Measurements from ENCODE around the gene HUS1. TPM values are rescaled to one million over a fixed set of nuclear protein-coding genes. Genes with fewer than 3 reads are reported as not detected.
"Not testable (repeated sequence)": the region's sequence is repeated elsewhere in the genome, so short reads cannot be mapped to it uniquely, and the experiment has no call there.

Gene HUS1
- total and polyA plus RNA-seq, 4 donors, result 11.9 to 32.9 (median 22.9) TPM

DNA sequence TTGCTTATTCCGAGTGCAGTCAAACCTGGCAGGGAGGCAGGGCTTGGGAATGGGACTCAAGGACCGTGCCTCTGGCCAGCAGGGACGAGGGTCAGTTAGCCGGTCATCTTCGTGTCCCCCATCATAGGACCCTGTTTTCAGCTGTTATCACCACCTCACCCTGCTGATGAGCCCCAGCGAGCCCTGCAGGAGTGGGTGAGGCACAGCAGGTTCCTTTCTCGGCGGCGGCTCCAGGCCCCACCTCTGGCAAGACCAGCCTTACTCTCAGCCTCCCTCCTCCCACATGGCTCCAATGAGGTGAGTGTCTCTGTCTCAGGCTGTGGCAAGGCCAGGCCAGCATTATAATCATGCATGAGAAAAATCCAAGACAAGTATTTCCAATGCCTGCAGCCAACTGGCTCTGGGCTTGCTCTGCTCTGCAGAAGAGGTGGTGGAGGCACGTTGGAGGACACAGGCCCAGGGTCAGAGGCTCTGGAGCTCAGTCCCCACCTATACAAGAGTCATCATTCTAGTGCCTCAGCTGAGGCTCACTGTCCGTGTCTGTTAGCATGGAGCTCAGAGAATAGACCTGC is 46.9 kb downstream of the HUS1 start:
- no peak overlapping the region for H3K27ac ChIP-seq (ENCODE audit: low read depth in 1 of 2, low read length in 2 of 2)
- intact Hi-C loops (cut with DNase I), result no loop called here

DNA sequence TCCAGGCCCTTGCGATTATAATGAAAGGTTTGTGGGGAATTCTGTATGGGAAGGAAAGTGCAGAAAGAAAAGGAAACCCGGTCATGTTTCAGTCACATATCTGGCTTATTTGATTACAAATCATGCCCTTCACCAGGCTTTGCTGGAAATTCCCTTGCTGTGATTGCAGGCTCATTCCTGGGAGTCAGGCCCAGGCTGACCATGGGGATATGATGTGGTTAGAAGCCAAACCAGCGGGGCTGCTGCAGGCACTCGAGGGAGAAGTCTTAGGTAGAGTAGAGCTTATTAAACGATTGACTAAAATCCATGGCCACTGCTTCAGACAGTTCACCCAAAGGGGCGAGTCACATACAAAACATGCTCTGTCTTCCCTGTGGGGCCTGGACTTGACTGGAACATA is 47.4 kb downstream of the HUS1 start:
- H3K4me3 ChIP-seq (ENCODE audit: low read length in 2 of 2), result no peak overlapping the region
- H3K9me3 ChIP-seq (ENCODE audit: control insufficient read depth, low read length), result no peaks in the 10 kb centered on the region
- no peaks in the 10 kb centered on the region for H3K36me3 ChIP-seq (ENCODE audit: control insufficient read depth in 1 of 2, insufficient read depth in 2 of 2, low read length in 1 of 2)
- H3K4me1 ChIP-seq (ENCODE audit: control insufficient read depth in 1 of 2, insufficient read depth in 2 of 2, low read length in 2 of 2), result no peaks in the 10 kb centered on the region
- ATAC-seq (ENCODE audit: low FRiP score) (no peak), DNase-seq (peak in 1 of 2 donors; percentile 56)
- H3K27ac ChIP-seq (ENCODE audit: low read depth in 1 of 2, low read length in 2 of 2), result no peak overlapping the region
- intact Hi-C loops (cut with DNase I), result no loop called here
- WGBS, 2 donors, result 21 to 45% methylated on average over 6 of the region's 6 CpGs
- H3K27me3 ChIP-seq (ENCODE audit: control insufficient read depth in 1 of 2, insufficient read depth in 2 of 2, low read length in 1 of 2), result no peaks in the 10 kb centered on the region

More for the DNA sequence above, 46.9 kb downstream of the HUS1 start:
- Histone ChIP-seq H3K4me1 (ENCODE audit: control insufficient read depth in 1 of 2, insufficient read depth in 2 of 2, low read length in 2 of 2) (no peaks in the 10 kb centered on the region), H3K36me3 (ENCODE audit: control insufficient read depth in 1 of 2, insufficient read depth in 2 of 2, low read length in 1 of 2) (no peaks in the 10 kb centered on the region), H3K9me3 (ENCODE audit: control insufficient read depth, low read length) (no peaks in the 10 kb centered on the region), H3K4me3 (ENCODE audit: low read length in 2 of 2) (no peak overlapping the region), H3K27me3 (ENCODE audit: control insufficient read depth in 1 of 2, insufficient read depth in 2 of 2, low read length in 1 of 2) (no peaks in the 10 kb centered on the region)
- peak in 1 of 2 donors; percentile 67 for DNase-seq
- 70 to 80% methylated on average over 11 of the region's 11 CpGs for WGBS, 2 donors
- ATAC-seq (ENCODE audit: low FRiP score), result peak; percentile 20

DNA sequence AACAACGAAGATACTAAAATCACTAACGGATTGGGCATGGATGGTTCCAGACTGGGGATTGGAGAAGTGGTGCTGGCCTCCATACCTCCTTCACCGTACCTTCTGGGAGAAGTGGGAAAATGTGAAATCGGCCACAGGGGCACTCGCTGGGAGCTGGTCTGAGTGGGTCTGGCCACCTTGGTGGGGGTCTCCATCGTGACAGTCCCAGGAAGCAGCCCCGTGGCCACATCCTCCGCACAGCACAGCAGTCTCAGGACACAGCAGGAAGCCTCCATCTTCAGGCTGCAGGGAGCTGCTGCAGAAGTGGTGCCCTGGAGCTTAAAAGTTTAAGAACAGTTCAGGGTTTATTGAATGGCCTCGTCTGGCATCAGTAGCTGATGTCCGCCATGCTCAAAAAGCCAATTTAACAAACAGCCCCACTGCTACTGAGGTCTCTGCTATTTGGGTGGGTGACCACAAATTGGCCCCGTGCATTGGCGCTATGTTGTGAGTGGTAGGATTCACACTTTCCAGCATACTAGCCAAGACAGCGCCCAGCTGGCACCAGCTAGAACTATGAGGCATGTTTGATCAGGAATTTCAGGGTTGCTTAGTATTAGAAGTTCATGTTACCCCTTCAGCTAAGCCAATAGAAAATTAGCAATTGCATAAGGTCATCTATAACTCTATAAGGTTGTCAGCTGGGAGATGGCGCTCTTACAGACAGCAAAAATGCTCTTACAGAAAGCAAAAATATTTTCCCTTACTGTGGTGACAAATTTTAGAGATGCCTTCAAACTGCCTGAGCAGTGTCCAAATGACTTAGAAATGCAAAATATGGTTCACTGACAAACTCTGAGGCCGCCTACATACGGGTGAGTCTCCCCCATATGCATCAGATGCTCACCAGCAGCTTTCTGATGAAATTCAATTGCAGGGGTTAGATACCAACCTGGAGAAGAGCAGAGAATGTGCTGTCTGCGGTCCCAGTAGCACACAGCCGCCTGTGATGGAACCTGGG is 48.1 kb downstream of the HUS1 start:
- 88 to 89% methylated on average over 18 of the region's 18 CpGs for WGBS, 2 donors
- Histone ChIP-seq H3K27me3 (ENCODE audit: control insufficient read depth in 1 of 2, insufficient read depth in 2 of 2, low read length in 1 of 2) (no peaks in the 10 kb centered on the region), H3K9me3 (ENCODE audit: control insufficient read depth, low read length) (no peaks in the 10 kb centered on the region), H3K27ac (ENCODE audit: low read depth in 1 of 2, low read length in 2 of 2) (no peak overlapping the region), H3K36me3 (ENCODE audit: control insufficient read depth in 1 of 2, insufficient read depth in 2 of 2, low read length in 1 of 2) (no peaks in the 10 kb centered on the region), H3K4me1 (ENCODE audit: control insufficient read depth in 1 of 2, insufficient read depth in 2 of 2, low read length in 2 of 2) (no peaks in the 10 kb centered on the region), H3K4me3 (ENCODE audit: low read length in 2 of 2) (no peak overlapping the region)
- DNase-seq, result peak in 1 of 2 donors; percentile 52
- ATAC-seq (ENCODE audit: low FRiP score), result no peak
- intact Hi-C loops (cut with DNase I), result no loop called here

DNA sequence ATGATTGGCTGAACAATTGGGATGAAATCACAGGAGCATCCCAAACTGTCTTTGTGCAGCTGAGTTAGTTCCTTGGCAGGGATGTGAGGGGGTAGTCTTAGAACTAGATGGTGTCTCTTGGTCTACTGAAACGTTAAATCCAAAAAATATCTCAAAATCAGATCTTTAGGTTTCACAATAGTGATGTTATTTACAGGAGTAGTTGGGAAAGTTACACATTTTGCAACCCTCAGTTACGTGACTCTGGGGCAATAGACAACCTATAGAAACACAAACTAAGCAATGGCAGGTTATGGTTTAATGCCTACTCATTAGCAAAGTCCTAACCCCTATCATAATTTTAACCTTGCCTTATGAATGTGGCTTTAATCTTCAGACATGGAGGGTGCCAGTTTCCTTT is 55.1 kb downstream of the HUS1 start:
- no peak overlapping the region for H3K4me3 ChIP-seq (ENCODE audit: low read length in 2 of 2)
- no peaks in the 10 kb centered on the region for H3K9me3 ChIP-seq (ENCODE audit: control insufficient read depth, low read length)
- no peak overlapping the region for H3K27ac ChIP-seq (ENCODE audit: low read depth in 1 of 2, low read length in 2 of 2)
- no peaks in the 10 kb centered on the region for H3K27me3 ChIP-seq (ENCODE audit: control insufficient read depth in 1 of 2, insufficient read depth in 2 of 2, low read length in 1 of 2)
- no peaks in the 10 kb centered on the region for H3K4me1 ChIP-seq (ENCODE audit: control insufficient read depth in 1 of 2, insufficient read depth in 2 of 2, low read length in 2 of 2)
- DNase-seq (no peak), ATAC-seq (ENCODE audit: low FRiP score) (no peak)
- 77 to 81% methylated on average over 2 of the region's 2 CpGs for WGBS, 2 donors
- no peaks in the 10 kb centered on the region for H3K36me3 ChIP-seq (ENCODE audit: control insufficient read depth in 1 of 2, insufficient read depth in 2 of 2, low read length in 1 of 2)
- intact Hi-C loops (cut with DNase I), result no loop called here

DNA sequence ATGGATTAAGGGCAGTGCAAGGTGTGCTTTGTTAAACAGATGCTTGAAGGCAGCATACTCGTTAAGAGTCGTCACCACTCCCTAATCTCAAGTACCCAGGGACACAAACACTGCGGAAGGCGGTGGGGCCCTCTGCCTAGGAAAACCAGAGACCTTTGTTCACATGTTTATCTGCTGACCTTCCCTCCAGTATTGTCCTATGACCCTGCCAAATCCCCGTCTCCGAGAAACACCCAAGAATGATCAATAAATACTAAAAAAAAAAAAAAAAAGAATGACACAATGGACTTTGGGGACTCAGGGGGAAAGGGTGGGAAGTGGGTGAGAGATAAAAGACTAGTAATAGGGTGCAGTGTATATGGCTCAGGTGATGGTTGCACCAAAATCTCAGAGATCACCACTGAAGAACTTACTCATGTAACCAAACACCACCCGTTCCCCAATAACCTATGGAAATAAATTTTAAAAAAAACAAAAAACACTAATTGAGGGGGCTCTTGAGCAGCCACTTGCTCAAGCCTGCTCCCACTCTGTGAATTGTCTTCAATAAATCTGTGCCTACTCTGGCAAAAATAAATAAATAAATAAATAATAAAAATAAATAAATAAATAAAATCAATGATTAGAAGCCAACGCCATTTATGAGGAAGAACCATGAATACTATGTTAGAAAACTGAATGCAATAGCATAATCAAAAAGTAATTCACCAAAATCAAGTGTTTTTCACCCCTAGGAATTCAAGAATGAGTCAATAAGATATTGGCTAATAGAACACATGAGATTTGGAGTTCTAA is 56.1 kb downstream of the HUS1 start:
- H3K27ac ChIP-seq (ENCODE audit: low read depth in 1 of 2, low read length in 2 of 2); H3K9me3 ChIP-seq (ENCODE audit: control insufficient read depth, low read length); H3K4me1 ChIP-seq (ENCODE audit: control insufficient read depth in 1 of 2, insufficient read depth in 2 of 2, low read length in 2 of 2); H3K4me3 ChIP-seq (ENCODE audit: low read length in 2 of 2); DNase-seq; intact Hi-C loops (cut with DNase I); H3K36me3 ChIP-seq (ENCODE audit: control insufficient read depth in 1 of 2, insufficient read depth in 2 of 2, low read length in 1 of 2); ATAC-seq (ENCODE audit: low FRiP score); H3K27me3 ChIP-seq (ENCODE audit: control insufficient read depth in 1 of 2, insufficient read depth in 2 of 2, low read length in 1 of 2): not testable (repeated sequence)
- 89% methylated on average over 8 of the region's 8 CpGs for WGBS, 2 donors

DNA sequence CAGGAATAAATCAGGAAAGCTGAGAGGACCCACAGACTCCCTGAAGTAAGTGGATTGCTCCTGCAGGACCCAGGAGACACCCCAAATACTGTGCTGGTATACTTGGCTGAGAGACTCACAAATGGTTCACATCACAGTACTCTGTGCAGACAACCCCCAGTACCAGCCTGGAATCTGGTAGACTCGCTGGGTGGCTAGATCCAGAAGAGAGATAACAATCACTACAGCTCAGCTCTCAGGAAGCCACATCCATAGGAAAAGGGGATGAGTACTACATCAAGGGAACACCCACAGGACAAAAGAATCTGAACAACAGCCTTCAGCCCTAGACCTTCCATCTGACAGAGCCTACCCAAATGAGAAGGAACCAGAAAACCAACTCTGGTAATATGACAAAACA is 62.9 kb downstream of the HUS1 start:
- H3K9me3 ChIP-seq (ENCODE audit: control insufficient read depth, low read length); H3K4me3 ChIP-seq (ENCODE audit: low read length in 2 of 2); ATAC-seq (ENCODE audit: low FRiP score); H3K4me1 ChIP-seq (ENCODE audit: control insufficient read depth in 1 of 2, insufficient read depth in 2 of 2, low read length in 2 of 2); H3K36me3 ChIP-seq (ENCODE audit: control insufficient read depth in 1 of 2, insufficient read depth in 2 of 2, low read length in 1 of 2); H3K27me3 ChIP-seq (ENCODE audit: control insufficient read depth in 1 of 2, insufficient read depth in 2 of 2, low read length in 1 of 2); DNase-seq; intact Hi-C loops (cut with DNase I); H3K27ac ChIP-seq (ENCODE audit: low read depth in 1 of 2, low read length in 2 of 2): not testable (repeated sequence)
- 60 to 80% methylated on average over 1 of the region's 1 CpG for WGBS, 2 donors

DNA sequence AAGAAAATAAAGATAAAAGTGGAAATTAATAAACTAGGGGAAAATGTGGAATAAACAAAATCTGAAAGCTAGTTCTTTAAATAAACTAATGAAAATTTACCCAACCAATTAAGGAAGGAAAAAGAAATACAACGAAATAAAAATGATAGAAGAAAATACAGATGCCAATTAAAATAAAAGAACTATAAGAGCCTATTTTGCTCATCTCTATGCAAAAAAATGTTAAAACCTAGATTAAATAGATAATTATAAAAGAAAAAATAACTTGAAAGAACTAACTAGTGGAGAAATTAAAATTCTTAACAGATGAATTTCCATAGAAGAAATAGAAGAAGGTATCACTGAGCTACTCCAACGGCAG is 63.8 kb downstream of the HUS1 start:
- H3K27ac ChIP-seq (ENCODE audit: low read depth in 1 of 2, low read length in 2 of 2), result no peak overlapping the region
- DNase-seq (no peak), ATAC-seq (ENCODE audit: low FRiP score) (no peak)
- no peaks in the 10 kb centered on the region for H3K27me3 ChIP-seq (ENCODE audit: control insufficient read depth in 1 of 2, insufficient read depth in 2 of 2, low read length in 1 of 2)
- no peak overlapping the region for H3K4me3 ChIP-seq (ENCODE audit: low read length in 2 of 2)
- intact Hi-C loops (cut with DNase I), result no loop called here
- no peaks in the 10 kb centered on the region for H3K9me3 ChIP-seq (ENCODE audit: control insufficient read depth, low read length)
- 74 to 75% methylated on average over 2 of the region's 2 CpGs for WGBS, 2 donors
- H3K4me1 ChIP-seq (ENCODE audit: control insufficient read depth in 1 of 2, insufficient read depth in 2 of 2, low read length in 2 of 2), result no peaks in the 10 kb centered on the region
- H3K36me3 ChIP-seq (ENCODE audit: control insufficient read depth in 1 of 2, insufficient read depth in 2 of 2, low read length in 1 of 2), result no peaks in the 10 kb centered on the region

DNA sequence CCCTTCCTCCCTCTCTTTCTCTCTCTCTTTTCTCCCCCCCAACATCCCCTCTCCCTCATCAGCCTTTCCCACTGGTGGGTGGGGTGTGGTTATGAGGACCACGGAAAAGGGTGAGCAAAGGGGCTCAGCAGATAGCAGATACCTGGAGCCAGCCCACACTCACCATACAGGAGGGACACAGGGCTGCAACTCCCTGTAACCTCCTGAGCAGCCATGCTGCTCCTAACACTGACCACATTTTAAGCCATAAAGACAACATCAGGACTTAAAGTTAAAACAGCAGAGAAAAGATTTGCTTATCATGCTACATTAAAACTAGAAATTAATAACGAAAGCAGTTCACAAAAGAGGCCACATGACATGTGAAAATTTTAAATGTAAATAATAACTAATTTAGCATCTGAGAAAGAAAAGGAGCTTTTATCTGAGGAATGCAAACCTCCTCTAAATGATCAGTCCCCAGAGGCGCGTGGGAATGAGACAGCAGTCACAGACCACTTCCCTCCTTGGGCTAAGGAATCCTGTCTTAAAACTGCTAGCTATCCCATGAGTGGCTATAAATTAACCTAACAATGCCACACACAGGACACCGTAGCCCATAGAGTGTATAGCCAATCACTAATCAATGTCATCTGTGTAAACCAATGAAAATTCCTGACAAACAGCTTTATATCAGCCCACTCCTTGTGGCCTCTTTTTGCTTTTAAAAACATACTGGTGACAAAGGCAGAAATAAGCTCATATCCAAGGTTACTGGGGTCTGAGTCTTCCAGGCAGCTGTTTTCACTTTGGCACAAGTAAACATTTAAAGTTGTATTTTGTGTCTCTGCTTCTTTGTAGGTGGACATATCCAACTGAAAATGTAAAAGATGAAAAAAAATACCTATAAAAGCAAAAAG is 64.4 kb downstream of the HUS1 start:
- intact Hi-C loops (cut with DNase I), result no loop called here

More for the DNA sequence above, 64.4 kb downstream of the HUS1 start:
- H3K27ac ChIP-seq (ENCODE audit: low read depth in 1 of 2, low read length in 2 of 2), result no peak overlapping the region
- H3K4me3 ChIP-seq (ENCODE audit: low read length in 2 of 2), result no peak overlapping the region
- 57 to 59% methylated on average over 5 of the region's 5 CpGs for WGBS, 2 donors
- no peaks in the 10 kb centered on the region for H3K4me1 ChIP-seq (ENCODE audit: control insufficient read depth in 1 of 2, insufficient read depth in 2 of 2, low read length in 2 of 2)
- ATAC-seq (ENCODE audit: low FRiP score) (no peak), DNase-seq (no peak)
- no peaks in the 10 kb centered on the region for H3K36me3 ChIP-seq (ENCODE audit: control insufficient read depth in 1 of 2, insufficient read depth in 2 of 2, low read length in 1 of 2)
- H3K9me3 ChIP-seq (ENCODE audit: control insufficient read depth, low read length), result no peaks in the 10 kb centered on the region
- H3K27me3 ChIP-seq (ENCODE audit: control insufficient read depth in 1 of 2, insufficient read depth in 2 of 2, low read length in 1 of 2), result no peaks in the 10 kb centered on the region
